ENCODE results near the gene IL17A. TPM values are rescaled to one million over a fixed set of nuclear protein-coding genes. Genes with fewer than 3 reads are reported as not detected.
"Not testable (repeated sequence)": the region's sequence is repeated elsewhere in the genome, so short reads cannot be mapped to it uniquely, and the experiment has no call there.

The IL17A gene
- total RNA-seq, 5 donors from 2014 or later (not counting 1 experiment from before 2014, with no cell fraction given) = not detected

DNA sequence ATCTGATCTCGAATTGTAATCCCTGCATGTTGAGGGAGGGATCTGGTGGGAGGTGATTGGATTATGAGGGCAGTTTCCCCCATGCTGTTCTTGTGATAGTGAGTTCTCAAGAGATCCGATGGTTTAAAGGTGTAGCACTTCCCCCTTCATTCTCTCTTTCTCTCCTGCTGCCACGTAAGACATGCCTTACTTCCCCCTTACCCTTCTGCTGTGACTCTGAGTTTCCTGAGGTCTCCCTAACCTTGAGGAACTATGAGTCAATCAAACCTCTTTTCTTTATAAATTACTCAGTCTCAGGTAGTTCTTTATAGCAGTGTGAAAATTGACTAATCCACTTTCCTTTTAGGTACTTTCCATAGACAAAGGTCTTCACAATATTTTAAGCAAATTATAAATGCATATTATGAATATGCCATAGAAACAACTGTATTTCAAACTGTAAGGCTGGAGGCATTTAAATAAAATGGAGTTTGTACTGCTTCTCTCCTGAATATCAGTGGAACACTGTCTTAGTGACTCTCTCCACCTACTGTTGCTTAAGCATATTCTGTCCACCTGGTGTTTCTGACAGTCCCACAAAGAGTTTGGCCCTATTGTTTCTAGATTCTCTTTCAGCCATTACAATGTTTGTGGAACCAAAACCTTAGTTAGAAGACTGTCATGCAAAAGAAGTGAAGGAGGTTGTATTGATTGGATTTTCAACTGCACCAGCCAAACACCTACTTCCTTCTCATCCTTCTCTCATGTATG is 24.3 kb upstream of the IL17A start:
- Mint-ChIP-seq H3K27me3 (peaks cover 6 to 12% of the 10 kb centered on the region in 2 donors), H3K4me1 (peaks cover 0 to 2% (median 0%) of the 10 kb centered on the region in 3 donors), H3K36me3 (no peaks in the 10 kb centered on the region), H3K9me3 (no peaks in the 10 kb centered on the region), H3K27ac (no peak overlapping the region), H3K4me3 (no peak overlapping the region)
- no peaks in the 10 kb centered on the region for H3K36me3 ChIP-seq (ENCODE audit: control insufficient read depth in 2 of 2, extremely low read depth in 1 of 2, insufficient read depth in 1 of 2, low read length in 1 of 2)
- H3K27ac ChIP-seq (ENCODE audit: low read length) = no peak overlapping the region
- ATAC-seq (replicated peaks in 1 of 4) (no peak), DNase-seq (no peak)
- no CpG with 5 or more reads among the region's 3 CpGs for WGBS (ENCODE audit: insufficient coverage)
- ChIA-PET CTCF (interaction anchor here in 1 of 2 donors (1.7 to 1.9 kb wide), 2 partner anchors 101 to 501 kb away, joined by 4 to 11 read pairs; no protein-coding TSS in a partner anchor), POLR2A (no interaction called here)
- H3K27me3 ChIP-seq (replicated peaks in 1 of 2; ENCODE audit: control insufficient read depth in 2 of 2, extremely low read depth in 1 of 2, insufficient read depth in 2 of 2, low read length in 1 of 2) = peaks cover 0 to 9% of the 10 kb centered on the region in 2 experiments
- H3K4me1 ChIP-seq (ENCODE audit: control insufficient read depth in 1 of 2, extremely low read depth in 1 of 2, insufficient read depth in 2 of 2, low read length in 2 of 2) = no peaks in the 10 kb centered on the region
- no peak overlapping the region for H3K4me3 ChIP-seq (ENCODE audit: control insufficient read depth in 1 of 2, extremely low read depth in 1 of 2, low read length in 1 of 2)
- no peaks in the 10 kb centered on the region for H3K9me3 ChIP-seq

DNA sequence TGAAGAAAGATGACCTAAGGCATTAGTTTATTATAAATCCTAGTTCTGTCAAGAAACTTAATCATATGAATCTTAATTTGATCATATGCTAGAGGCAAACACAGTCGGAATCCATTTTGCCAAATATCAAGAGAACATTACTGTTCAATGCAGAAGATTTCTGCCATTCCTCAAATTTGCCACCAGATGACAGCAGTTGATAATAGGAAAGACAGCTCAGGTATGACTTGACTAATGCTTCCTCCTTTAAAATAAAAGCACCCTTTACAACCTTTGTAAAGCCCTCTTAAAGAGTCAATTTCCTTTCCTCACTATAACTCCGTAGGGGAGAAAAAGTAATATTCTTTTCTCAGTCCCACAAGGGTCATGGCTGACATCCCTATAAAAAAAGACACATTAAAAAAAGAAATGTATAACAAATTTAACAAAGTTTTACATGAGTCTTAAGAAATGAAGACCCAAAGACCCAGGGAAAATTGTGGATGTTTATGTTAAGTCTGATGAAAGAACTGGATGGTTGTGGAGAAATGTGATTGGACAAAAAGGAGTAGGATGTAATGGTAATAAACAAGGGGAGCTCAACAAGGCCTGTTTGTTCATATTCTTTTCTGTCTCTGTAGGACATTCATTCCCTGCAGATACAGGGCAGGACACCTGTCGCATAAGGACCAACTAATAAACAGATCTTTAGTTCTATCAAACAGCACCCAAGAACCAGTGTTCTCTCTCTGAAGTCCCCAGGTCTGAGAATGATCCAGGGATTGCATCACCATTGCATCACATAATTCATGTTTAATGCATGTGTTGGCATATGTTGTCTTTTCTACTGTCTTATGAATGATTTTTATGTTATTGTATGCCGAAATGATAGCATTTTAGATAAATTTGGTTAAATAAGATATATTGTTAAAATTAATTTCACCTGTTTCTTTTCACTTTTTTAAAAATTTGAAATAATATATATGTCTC is 23.0 kb upstream of the IL17A start:
- Mint-ChIP-seq H3K27ac (no peak overlapping the region), H3K27me3 (peaks cover 11 to 21% of the 10 kb centered on the region in 2 donors), H3K4me3 (no peak overlapping the region), H3K4me1 (peaks cover 0 to 2% (median 0%) of the 10 kb centered on the region in 3 donors), H3K9me3 (no peaks in the 10 kb centered on the region), H3K36me3 (no peaks in the 10 kb centered on the region)
- no peak overlapping the region for H3K27ac ChIP-seq (ENCODE audit: low read length)
- ATAC-seq (replicated peaks in 1 of 4) = peak in 3 of 4 experiments; percentile 51 to 63 (median 52)
- H3K27me3 ChIP-seq (replicated peaks in 1 of 2; ENCODE audit: control insufficient read depth in 2 of 2, extremely low read depth in 1 of 2, insufficient read depth in 2 of 2, low read length in 1 of 2) = peaks cover 0 to 6% of the 10 kb centered on the region in 2 experiments
- POLR2A ChIA-PET = interaction anchor here in 1 of 2 donors (0.6 kb wide), 1 partner anchor 227 kb away, joined by 3 read pairs; no protein-coding TSS in a partner anchor
- peak in 1 of 35 experiments; percentile 61 for DNase-seq
- 100% methylated on average over 1 of the region's 4 CpGs for WGBS (ENCODE audit: insufficient coverage)
- H3K4me1 ChIP-seq (ENCODE audit: control insufficient read depth in 1 of 2, extremely low read depth in 1 of 2, insufficient read depth in 2 of 2, low read length in 2 of 2) = no peaks in the 10 kb centered on the region
- no peaks in the 10 kb centered on the region for H3K36me3 ChIP-seq (ENCODE audit: control insufficient read depth in 2 of 2, extremely low read depth in 1 of 2, insufficient read depth in 1 of 2, low read length in 1 of 2)
- H3K9me3 ChIP-seq = no peaks in the 10 kb centered on the region
- CTCF ChIA-PET = interaction anchor here (0.5 to 1.9 kb wide), 10 partner anchors 21 to 511 kb away, joined by 3 to 11 read pairs (median 4); no protein-coding TSS in a partner anchor
- no peak overlapping the region for H3K4me3 ChIP-seq (ENCODE audit: control insufficient read depth in 1 of 2, extremely low read depth in 1 of 2, low read length in 1 of 2)

DNA sequence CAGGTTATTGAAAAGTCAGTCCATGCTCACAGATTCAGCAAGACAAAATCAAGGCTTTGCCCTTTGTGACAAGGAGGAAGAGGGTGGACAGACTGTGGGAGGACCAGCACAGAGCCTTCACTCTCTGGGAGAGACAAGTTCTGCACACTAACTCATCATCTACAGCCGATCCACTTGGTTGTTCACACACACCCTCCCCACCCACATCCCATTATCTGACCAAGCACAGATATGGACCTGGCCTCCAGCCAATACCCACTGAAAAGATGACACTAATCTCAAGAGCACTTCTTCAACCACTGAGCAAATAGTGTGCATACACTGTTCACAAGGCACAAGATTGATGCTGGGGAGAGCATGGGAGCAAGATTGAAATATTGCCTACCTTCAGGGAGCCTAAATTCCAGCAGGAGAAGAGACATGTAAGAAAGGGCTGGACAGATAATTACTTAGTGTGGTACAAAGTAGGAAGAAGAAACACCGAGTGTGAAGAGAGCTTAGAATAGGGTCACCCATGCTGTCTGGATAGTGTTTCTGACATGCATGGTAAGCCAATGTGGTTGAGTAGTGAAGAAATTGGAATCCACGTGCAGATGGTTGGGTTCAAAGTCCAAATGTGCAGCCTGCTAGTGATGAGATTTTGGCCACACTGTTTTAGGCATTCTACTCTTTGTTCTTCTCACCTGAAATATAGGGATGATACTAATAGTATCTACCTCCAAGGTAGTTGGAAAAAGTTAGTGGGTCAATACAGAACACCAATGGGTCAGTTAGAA is 21.7 kb upstream of the IL17A start:
- no peak overlapping the region for H3K4me3 ChIP-seq (ENCODE audit: control insufficient read depth in 1 of 2, extremely low read depth in 1 of 2, low read length in 1 of 2)
- H3K9me3 ChIP-seq = no peaks in the 10 kb centered on the region
- no peaks in the 10 kb centered on the region for H3K4me1 ChIP-seq (ENCODE audit: control insufficient read depth in 1 of 2, extremely low read depth in 1 of 2, insufficient read depth in 2 of 2, low read length in 2 of 2)
- Mint-ChIP-seq H3K9me3 (peaks cover 0 to 2% (median 0%) of the 10 kb centered on the region in 3 donors), H3K4me3 (no peak overlapping the region), H3K27ac (no peak overlapping the region), H3K4me1 (peaks cover 0 to 2% (median 0%) of the 10 kb centered on the region in 3 donors), H3K27me3 (peaks cover 21 to 24% of the 10 kb centered on the region in 2 donors), H3K36me3 (no peaks in the 10 kb centered on the region)
- no peak overlapping the region for H3K27ac ChIP-seq (ENCODE audit: low read length)
- H3K27me3 ChIP-seq (replicated peaks in 1 of 2; ENCODE audit: control insufficient read depth in 2 of 2, extremely low read depth in 1 of 2, insufficient read depth in 2 of 2, low read length in 1 of 2) = peaks cover 0 to 6% of the 10 kb centered on the region in 2 experiments
- ChIA-PET CTCF (interaction anchor here (0.6 to 1.6 kb wide), 4 partner anchors 95 to 101 kb away, joined by 3 to 17 read pairs (median 6); no protein-coding TSS in a partner anchor), POLR2A (no interaction called here)
- no peaks in the 10 kb centered on the region for H3K36me3 ChIP-seq (ENCODE audit: control insufficient read depth in 2 of 2, extremely low read depth in 1 of 2, insufficient read depth in 1 of 2, low read length in 1 of 2)
- WGBS (ENCODE audit: insufficient coverage) = 85% methylated on average over 1 of the region's 3 CpGs
- ATAC-seq (replicated peaks in 1 of 4) (no peak), DNase-seq (no peak)

DNA sequence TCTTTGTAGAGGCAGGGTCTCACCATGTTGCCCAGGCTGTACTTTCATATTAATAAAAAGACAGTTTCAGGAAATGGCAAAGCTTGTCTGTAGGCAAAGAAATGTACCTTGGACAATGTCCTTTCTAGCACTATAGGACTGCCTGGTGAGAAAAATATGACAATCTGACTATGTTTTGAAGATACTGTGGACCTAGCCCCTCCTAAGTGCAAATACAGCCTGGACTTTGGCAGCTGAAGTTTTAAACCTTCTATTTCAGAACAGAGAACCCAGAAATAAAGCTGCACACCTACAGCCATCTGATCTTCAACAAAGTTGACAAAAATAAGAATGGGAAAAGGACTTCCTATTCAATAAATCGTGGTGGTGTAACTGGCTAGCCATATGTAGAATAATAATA is 18.9 kb upstream of the IL17A start:
- Histone ChIP-seq H3K27me3 (replicated peaks in 1 of 2; ENCODE audit: control insufficient read depth in 2 of 2, extremely low read depth in 1 of 2, insufficient read depth in 2 of 2, low read length in 1 of 2) (peaks cover 0 to 13% of the 10 kb centered on the region in 2 experiments), H3K27ac (ENCODE audit: low read length) (no peak overlapping the region), H3K4me1 (ENCODE audit: control insufficient read depth in 1 of 2, extremely low read depth in 1 of 2, insufficient read depth in 2 of 2, low read length in 2 of 2) (no peaks in the 10 kb centered on the region), H3K36me3 (ENCODE audit: control insufficient read depth in 2 of 2, extremely low read depth in 1 of 2, insufficient read depth in 1 of 2, low read length in 1 of 2) (no peaks in the 10 kb centered on the region), H3K9me3 (no peaks in the 10 kb centered on the region), H3K4me3 (ENCODE audit: control insufficient read depth in 1 of 2, extremely low read depth in 1 of 2, low read length in 1 of 2) (no peak overlapping the region)
- Mint-ChIP-seq H3K4me1 (peaks cover 0 to 2% (median 0%) of the 10 kb centered on the region in 3 donors), H3K4me3 (no peak overlapping the region), H3K27ac (no peak overlapping the region), H3K27me3 (peaks cover 22 to 38% of the 10 kb centered on the region in 2 donors), H3K9me3 (peaks cover 0 to 2% (median 0%) of the 10 kb centered on the region in 3 donors), H3K36me3 (no peaks in the 10 kb centered on the region)
- CTCF ChIA-PET = interaction anchor here in 1 of 2 donors (0.6 kb wide), 1 partner anchor 96 kb away, joined by 3 read pairs; no protein-coding TSS in a partner anchor
- POLR2A ChIA-PET = interaction anchor here in 1 of 2 donors (0.6 kb wide), 1 partner anchor 1448 kb away, joined by 4 read pairs; no protein-coding TSS in a partner anchor
- ATAC-seq (replicated peaks in 1 of 4) (no peak), DNase-seq (no peak)
- no CpG with 5 or more reads among the region's 1 CpG for WGBS (ENCODE audit: insufficient coverage)

DNA sequence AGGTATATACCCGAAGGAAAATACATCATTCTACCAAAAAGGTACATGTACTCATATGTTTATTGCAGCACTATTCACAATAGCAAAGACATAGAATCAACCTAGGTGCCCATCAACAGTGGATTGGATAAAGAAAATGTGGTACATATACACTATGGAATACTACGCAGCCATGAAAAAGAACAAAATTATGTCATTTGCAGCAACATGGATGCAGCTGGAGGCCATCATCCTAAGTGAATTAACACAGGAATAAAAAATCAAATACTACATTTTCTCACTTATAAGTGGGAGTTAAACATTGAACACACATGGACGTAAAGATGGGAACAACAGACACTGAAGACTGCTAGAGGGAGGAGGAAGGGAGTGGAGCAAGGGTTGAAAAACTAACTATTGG is 17.8 kb upstream of the IL17A start:
- H3K4me3 ChIP-seq (ENCODE audit: control insufficient read depth in 1 of 2, extremely low read depth in 1 of 2, low read length in 1 of 2); ATAC-seq (replicated peaks in 1 of 4); H3K4me3 Mint-ChIP-seq; H3K9me3 Mint-ChIP-seq; CTCF ChIA-PET; H3K36me3 Mint-ChIP-seq; H3K27ac ChIP-seq (ENCODE audit: low read length); H3K4me1 ChIP-seq (ENCODE audit: control insufficient read depth in 1 of 2, extremely low read depth in 1 of 2, insufficient read depth in 2 of 2, low read length in 2 of 2); H3K9me3 ChIP-seq; H3K36me3 ChIP-seq (ENCODE audit: control insufficient read depth in 2 of 2, extremely low read depth in 1 of 2, insufficient read depth in 1 of 2, low read length in 1 of 2); DNase-seq; H3K4me1 Mint-ChIP-seq; H3K27ac Mint-ChIP-seq: not testable (repeated sequence)
- peaks cover 0 to 13% of the 10 kb centered on the region in 2 experiments for H3K27me3 ChIP-seq (replicated peaks in 1 of 2; ENCODE audit: control insufficient read depth in 2 of 2, extremely low read depth in 1 of 2, insufficient read depth in 2 of 2, low read length in 1 of 2)
- WGBS (ENCODE audit: insufficient coverage) = no CpG with 5 or more reads among the region's 3 CpGs
- POLR2A ChIA-PET = interaction anchor here in 1 of 2 donors (0.6 kb wide), 1 partner anchor 473 kb away, joined by 4 read pairs; no protein-coding TSS in a partner anchor
- peaks cover 22 to 38% of the 10 kb centered on the region in 2 donors for H3K27me3 Mint-ChIP-seq
